Daoy (cell line): Measurements from ENCODE around the gene MIPEP. TPM values are rescaled to one million over a fixed set of nuclear protein-coding genes. Genes with fewer than 3 reads are reported as not detected.
"Not testable (repeated sequence)": the region's sequence is repeated elsewhere in the genome, so short reads cannot be mapped to it uniquely, and the experiment has no call there.

ENCODE experiments used
- DNase-seq: peaks from one replicate; pipeline ENCODE4 v3.0.0-alpha.2; 2015; ENCODE audit warnings: low read depth
- total RNA-seq: library from RNA; depleted of rRNA; stranded (reverse); fragments of >200 nt; shearing (Covaris generic); gene quantifications from 2 replicates; pipeline ENCODE4 v1.2.3, GENCODE V29; 2014

Gene MIPEP
- total RNA-seq, 1 experiment from 2014 or later: 15.5 TPM

DNA sequence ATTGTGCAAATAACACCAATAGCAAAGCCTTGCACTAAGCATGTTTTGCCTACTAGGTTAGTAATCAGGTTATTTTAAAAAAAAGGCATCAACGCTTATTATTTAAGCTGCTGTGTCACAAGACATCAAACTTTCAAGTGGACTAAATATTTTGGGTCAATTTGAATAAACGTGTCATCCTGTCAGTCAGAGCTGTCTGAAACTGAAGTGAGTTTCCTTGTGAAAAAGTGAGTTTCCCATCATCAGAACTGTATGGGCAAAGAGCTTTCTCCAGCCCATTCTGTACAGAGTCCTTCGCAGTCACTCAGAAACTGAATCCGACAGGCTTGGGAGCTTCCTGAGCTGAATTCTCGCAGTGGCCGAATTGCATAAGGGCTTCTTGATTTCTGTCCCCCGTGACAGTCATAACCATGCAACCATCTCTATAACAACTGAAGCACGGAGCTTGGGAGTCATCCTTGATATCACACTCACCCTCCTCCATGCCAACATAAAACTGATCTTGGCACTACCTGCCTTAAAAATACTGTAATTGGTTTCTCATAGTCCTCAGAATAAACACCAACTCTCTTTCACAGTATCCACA is 139.8 kb downstream of the MIPEP start:
- no peak for DNase-seq

DNA sequence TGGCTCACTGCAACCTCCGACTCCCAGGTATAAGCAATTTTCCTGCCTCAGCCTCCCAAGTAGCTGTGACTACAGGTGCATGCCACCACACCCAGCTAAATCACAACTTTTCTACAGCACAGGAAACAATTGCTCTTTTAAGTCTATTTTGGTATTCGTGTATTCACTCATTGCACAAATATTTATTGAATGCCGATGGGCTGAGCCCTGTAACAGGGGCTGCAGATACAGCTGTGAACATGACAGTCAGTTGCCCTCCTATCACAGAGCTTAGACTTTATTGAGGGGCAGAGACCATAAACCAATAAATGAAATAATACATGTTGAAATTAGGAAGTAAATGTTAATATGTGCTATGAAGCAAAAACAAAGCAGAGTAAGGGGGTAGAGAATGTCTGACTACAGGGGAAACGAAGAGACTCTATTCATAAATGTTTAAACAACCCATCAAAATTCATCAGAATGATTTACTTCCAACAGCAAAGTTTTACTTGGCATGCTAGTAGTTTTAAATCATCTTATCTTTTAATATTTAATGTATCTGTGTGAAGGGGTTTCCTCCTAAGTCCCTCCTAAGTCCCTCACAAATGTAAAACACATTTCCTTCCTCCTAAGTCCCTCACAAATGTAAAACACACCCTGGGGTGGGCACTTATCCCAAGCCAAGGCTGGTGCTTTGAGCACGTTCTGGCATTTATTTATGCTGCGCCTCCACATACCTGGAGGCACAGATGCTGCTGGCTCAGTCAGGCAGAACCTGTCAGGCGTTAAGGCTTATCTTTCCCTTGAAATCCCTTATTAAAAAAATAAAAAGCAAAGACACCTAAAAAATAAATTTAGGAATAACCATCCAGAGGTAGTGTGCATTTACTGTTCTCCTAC is 140.8 kb downstream of the MIPEP start:
- no peak for DNase-seq

DNA sequence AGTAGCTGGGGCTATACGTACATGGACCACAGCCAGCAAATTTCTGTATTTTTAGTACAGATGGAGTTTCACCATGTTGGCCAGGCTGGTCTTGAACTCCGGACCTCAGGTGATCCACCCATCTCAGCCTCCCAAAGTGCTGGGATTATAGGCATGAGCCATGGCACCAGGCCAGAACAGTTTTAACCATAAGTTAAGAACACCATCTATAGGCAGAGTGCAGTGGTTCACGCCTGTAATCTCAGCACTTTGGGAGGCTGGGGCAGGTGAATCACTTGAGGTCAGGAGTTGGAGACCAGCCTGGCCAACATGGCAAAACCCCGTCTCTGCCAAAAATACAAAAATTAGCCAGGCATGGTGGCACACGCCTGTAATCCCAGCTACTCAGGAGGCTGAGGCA is 143.1 kb downstream of the MIPEP start:
- DNase-seq: not testable (repeated sequence)

DNA sequence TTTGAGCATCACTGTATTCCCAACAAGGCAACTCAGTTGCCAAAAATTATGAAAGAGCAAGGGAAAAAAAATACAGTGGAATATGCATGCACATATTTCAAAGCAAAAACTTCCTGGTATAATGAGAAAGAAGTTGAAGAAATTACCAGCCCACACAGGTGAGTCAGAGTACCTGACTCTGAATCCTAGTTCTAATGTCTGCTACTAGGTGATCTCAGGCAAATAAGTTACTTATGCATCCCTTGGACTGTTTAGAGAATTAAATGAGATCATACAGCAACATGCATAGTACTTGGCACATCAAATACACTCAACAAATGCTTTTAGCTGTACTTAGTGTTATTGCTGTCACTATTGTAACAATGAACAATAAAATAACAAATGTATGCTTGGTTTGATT is 144.9 kb downstream of the MIPEP start:
- DNase-seq: no peak

DNA sequence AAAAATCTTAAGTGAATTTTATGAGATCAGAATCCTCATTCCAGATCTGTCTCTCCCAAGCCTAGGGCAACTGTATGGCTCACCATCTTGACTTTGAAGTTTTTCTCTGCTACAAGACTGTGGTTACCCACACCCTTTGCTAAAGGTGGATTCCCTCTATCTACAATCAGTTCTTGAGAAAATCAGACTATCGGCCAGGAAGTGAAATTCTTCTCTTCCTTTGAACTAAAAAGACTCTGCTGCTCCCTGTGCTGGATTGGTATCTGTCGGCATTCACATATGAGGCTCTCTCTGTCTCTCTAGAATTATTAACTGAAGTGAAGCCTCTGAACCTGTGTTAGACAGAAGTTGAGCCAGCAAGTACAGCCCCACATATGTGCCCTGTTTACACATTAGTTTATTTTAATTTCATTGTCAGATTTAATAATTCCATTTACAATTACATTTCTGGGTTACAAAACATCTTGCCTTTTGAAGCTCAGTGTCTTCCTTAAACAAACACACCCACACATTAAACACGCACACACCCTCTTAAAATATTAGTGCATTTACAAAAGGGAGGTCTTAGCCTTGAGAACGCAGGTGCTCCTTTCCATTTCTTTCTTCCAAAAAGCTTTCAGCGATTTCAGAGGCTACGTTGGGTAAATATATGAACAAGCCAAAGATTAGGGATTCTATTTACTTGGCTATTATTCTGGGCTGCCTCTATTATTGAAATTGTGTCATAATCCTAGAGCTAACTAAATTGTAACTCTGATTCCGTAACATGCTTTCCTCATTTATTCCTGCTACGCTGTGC is 145.7 kb downstream of the MIPEP start:
- no peak for DNase-seq

DNA sequence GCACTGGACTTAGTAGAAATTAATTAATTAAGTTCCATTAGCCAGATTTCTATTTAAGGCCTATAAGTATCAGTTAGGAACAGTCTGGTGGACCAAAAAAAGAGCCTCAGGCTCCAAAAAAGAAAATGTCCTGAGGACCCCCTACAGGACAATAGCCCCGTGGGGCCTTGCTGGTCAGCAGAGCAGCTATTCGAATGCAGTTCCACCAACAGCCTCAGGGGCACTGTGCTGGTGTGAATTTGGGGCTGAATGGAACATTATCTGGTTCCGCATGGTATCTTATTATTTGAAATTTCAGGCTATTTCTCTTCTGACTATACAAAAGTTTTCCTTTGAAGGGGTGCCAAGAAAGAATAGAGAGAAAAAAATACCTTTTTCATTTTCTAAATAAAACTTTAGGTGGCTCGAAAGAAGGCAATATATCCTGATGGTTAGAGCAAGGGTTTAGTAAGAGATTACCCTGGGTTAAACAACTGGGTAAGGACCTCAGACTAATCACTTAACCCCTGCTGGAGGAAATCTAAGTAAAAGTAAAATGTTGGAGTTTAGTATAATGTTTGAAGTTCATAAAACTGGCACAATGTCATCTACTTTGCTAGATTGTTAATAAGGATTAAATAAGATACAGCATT is 147.2 kb downstream of the MIPEP start:
- DNase-seq: peak; percentile 6

DNA sequence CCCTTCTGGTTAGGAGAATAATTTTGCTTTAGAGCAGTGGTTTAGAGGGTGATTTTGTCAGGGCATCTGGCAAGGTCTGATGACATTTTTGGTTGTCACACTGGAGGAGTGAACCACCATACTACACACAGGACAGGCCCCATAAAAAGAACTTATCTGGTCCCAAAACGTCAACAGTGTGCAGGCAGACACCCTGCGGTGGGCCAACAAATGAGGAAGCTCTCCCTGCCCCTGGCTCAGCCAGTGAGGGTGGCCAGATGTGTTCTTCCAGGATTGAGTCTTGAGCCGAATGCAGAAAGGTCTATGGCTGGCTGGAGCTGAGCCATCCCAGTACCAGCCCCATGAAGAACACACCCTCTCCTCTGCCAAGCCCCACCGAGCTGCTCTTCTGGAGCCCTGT is 149.2 kb downstream of the MIPEP start:
- no peak for DNase-seq

DNA sequence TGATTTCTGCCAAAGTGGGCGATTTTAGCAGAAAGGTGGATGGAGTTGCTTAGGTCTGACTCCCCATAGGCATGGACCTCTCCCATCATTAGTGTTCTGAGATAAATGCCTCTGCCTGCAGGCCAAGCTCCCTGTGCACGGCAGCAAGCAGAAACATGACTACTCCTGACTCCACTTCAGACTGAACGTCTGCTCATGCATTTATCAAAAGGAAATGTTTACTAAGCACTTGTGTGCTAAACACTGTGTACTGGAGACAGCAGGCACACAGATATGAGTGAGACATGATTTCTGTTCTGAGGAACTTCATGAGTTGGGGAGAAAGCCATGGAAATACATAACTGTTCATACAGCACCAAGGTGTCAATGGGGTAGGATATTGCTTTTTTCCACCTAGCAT is 149.6 kb downstream of the MIPEP start:
- no peak for DNase-seq

DNA sequence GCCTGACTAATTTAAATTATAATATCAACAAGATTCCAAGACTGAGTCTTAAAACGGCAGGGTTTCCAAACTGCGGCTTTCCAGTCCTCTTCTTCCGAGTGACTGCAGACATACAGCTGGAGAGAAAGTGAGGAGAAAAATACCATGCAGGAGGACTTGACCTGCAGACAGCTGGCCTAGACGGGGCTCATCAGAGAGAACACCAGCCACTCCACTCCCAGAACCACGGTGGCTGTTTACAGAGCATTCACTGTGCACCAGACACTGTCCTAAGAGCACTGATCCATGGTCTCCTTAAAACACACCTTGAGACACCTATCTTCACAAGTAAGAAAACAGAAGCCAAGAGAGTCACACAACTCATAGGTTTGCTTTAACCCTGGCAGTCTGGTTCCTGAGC is 152.7 kb downstream of the MIPEP start:
- DNase-seq: no peak

DNA sequence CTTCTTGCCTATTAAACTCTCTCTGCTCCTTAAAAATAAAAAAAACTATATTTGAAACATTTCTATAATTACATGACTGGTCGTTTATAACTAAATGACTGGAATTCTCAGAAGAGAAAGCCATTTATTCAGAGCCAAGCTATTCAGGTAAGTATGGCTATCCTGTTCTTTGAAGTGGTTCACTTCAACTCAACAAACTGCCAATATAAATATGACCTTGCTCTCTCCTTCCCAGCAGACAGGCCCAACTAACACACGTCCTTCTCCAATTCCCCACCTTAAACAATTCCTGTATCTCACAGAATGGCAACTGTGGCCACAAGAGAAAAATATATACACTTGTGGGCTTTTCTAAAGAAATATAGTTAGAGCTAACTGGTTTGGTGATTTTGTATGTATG is 153.9 kb downstream of the MIPEP start:
- no peak for DNase-seq

DNA sequence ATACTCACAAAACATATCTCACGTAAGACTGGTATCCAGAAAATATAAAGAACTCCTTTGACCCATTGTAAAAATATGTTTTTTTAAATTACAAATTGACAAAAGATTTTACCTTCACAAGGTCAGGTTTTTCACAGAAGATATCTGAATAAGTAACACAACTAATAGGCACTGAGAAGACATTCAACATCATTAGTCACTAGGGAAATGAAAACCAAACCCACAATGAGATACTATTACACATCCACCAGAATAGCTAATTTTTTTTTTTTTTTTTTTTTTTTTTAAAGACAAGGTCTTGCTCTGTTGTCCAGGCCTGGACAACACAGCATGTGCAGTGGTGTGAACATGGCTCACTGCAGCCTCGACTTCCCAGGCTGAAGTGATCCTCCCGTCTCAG is 157.5 kb downstream of the MIPEP start:
- no peak for DNase-seq

DNA sequence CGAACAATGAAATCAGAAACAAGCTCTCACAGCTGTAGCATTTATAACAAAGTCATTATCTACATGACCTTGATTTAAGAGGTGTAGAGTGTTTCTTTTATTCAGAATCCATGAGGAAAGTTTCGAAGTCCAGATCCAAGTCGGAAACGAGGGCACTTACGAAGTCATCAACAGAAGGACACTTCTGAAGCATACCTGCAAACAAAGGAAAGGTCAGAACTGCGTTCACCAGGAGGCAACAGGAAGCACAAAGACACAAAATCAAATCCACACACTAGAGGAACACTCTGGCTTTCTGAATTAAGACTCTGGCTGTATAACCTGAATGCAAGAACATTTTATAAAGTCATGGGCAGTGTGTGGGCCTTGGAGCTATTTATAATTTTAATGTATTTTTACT is 158.9 kb downstream of the MIPEP start:
- DNase-seq: no peak

DNA sequence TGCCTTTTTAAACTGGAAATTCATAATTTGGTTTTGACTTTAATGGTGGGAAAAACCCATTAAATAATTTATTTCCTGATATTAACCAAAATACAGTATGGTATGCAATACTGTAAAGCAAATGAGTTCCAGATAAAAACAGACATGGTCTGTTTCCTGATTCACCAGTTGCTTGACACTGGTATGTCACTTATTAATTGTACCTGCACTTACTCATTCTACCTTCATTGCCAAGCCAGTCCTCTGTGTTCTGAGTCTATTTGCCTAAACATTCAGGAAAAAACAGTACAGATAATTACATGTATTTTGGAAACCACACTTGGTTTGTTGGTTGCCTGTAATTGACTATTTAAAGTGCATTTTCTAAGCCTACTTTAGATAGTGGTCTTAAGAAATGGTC is 159.7 kb downstream of the MIPEP start:
- DNase-seq: no peak

DNA sequence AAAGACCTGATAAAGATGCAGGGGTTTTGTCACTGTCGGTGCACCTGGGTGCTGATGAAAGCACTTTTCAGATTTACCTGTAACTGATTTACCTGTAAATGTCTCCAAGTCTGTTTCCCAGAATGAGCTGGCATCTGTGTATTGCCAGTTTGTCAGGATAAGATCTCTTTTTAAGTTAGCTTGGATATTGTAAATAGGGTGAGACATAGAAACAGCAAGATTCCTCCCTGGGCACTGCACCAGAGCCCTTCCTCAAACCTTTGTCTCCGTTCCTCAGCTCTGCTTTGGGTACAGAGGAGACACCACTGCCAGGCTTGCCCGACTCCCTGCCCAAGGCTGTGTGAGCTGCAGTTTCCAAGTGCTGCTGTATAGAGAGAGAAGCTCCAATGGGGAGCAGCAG is 160.4 kb downstream of the MIPEP start:
- DNase-seq: no peak

DNA sequence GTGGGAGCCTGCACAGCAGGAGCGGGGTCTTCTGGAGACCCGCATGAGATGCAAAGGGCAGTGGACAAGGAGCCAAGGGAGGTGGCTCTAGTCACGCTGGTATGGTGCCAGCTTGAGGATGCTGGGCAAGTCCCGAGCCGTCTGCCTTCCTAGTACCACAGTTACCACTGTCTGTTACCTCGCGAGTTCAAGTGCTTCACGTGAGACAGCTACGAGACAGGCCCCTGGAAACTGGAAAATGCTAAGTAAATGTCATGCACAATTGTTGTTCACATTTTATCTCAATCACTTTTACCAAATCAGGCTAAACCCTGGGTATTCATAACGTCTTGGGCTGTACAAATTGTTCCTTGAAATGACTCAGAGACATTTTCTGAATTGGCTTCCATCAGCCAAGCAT is 163.3 kb downstream of the MIPEP start:
- no peak for DNase-seq

DNA sequence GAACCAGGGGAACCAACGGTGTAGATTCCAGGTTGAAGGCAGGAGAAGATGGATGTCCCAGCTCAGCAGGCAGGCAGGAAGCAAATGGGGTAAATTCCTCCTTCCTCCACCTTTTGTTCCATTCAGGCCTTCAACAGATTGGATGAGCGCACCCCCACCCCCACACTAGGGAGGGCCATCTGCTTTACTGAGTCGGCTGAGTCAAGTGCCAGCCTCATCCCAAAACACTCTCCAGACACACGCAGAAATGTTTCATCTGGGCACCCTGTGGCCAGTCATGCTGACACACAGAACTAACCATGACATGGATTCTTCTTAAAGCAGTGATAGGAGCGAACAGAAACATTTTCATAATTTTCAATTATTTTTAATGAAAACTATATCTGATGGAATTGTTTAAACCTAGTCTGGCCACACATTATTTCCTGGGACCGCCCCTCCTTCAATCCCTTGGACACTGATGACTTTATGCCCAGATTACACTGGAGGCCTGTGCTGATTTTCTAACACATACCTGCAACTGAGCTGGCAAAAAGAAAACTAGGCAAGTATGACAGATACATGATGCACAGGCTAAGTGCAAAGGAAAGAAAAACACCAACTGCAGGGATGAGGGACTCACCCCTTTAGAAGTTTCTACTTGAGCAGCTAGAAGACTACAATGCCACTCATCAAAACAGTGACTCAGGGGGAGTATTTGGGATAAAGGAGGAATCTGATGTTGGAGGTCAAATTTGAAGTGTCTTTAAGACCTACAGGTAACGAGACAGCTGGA is 164.8 kb downstream of the MIPEP start:
- DNase-seq: peak; percentile 7

DNA sequence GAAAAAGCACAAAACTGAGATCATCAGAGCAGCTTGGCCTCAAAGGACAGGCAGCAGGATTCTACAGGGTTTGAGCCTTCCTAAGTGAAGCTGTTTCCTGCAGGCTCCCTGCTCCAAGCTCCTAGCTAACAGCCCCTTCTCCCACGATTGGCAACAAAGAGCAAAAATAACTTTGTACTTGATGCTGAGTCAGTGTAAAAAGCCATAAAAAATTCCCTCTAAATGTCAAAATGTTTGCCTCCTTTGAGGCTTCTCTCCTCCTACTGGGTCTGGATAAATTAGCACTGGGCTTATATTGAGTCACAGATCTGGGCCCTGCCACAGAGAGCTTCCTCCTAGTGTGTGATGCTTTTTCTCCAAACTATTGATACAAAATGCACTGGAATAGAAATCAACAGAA is 165.7 kb downstream of the MIPEP start:
- no peak for DNase-seq

DNA sequence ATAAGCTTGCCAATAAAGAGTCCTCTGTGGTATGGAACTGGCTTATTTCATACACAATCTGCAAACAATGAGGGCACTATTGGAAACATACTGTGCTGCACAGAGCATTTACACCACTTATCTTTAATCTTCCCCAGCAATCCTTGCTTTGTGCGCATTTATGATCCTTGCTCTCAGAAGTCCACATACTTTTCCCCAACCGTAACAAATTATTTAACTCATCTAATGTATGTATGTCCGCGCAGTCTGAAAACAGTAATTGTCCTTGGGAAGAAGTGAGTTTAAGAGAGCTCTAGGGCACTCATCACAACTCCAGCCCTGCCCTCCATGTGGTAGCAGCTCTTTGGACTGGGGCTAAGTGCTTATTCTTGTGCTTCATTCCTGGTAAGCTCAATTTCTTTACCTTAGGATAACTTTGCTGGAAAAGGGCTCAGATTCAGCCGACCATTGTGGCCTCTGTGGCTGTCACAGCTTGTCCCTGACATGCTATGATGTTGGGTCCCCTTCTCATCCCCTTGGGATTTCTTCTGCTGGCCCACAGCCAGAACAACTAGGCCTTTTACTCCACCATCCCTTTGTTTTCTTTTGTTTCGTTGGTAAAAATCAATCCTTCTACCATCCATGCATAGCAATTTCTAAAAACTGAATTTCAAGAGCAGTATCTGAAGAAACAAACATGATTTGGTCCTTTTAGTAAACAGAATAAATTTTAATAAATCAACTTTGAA is 166.3 kb downstream of the MIPEP start:
- DNase-seq: no peak

DNA sequence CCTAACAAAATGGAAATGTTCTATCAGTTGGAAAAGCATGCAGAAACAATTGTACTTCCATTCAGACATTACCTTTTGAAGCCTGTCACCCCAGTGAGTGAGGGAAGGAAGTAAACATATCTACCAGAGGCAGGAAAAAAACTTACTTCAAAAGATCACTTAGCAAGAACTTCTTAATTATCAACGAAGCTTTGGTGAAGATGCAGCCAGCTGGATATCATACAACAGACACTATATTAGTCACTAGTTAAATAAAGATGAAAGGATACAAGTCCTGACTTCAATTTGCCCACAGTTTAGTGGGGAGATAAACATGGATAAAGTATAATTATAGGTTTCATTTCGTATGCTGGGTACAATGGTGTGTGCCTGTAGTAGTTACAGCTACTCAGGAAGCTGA is 170.2 kb downstream of the MIPEP start:
- DNase-seq: no peak

DNA sequence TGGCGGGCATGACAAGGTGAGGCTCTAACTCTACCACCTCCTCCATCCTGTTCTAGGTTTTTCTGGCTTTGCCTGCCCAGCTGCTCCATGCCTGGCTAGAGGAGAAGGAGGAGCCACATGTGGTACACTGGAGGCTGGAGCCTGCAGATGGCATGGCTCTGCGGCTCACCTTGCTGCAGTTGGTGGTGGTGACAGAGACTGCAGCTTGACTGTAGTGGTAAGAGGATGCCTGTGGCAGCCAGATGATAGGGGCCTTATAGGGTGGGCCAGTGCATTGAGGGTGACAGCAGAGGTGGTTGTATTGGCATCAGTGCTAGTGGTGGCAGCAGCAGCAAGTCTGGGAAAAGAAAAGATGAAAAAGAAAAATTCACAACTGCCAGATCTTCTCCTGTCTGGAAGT is 172.8 kb downstream of the MIPEP start:
- no peak for DNase-seq

DNA sequence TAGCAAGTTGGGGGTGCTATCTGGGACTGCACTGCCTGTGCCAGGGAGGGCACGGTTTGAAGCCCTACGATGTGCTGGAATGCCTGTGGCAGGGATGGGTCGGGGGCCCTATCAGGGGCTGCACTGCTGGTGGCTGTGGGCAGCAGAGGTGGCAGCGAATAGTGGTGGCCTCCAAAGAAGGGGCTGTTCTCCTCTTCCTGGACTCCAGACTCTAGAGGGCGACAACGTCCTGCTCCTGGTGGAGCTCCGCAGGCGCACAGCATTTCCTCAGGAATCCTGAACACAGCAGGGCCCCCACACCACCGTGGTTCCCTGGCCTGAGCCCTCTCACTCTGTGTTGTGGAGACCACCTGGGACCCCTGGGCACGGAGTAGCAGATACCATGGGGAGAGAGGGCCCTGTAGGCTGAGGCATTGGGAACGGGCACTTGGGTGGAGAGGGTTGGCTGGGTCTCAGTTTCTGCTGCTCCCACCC is 173.4 kb downstream of the MIPEP start:
- no peak for DNase-seq
